SK-N-SH (cell line): Measurements from ENCODE around the gene RASAL3. TPM values are rescaled to one million over a fixed set of nuclear protein-coding genes. Genes with fewer than 3 reads are reported as not detected.
"Not testable (repeated sequence)": the region's sequence is repeated elsewhere in the genome, so short reads cannot be mapped to it uniquely, and the experiment has no call there.

Experiments used
- CTCF ChIA-PET: fragments of 300-600, 350-600 bp; formaldehyde crosslinking; extraction: SDS; loops from one replicate; lab custom pipeline; 2021; lab: Yijun Ruan, JAX
- POLR2A ChIA-PET: fragments of 350-600 bp; sonication (Branson Sonifier 250); formaldehyde crosslinking; extraction: SDS; loops from one replicate; lab custom pipeline; 2020; ENCODE audit warnings: antibody characterized with exemption, inconsistent platforms; lab: Yijun Ruan, JAX
- DNase-seq: peaks from one replicate; pipeline ENCODE4 v3.0.0; 2012
- H2AFZ ChIP-seq: fragments of 200-600 bp; sonication (generic); 2 replicates; pipeline ENCODE4 v1.8.1; 2016; ENCODE audit warnings: antibody characterized with exemption, mild to moderate bottlenecking, low read depth
- H3F3A ChIP-seq: fragments of 200-600 bp; sonication (generic); replicated peaks from 2 replicates; pipeline ENCODE3; 2016; ENCODE audit warnings: antibody characterized with exemption, mild to moderate bottlenecking; ENCODE audit not compliant: insufficient read depth
- H3K27ac ChIP-seq, 2 experiments: fragments of 200-500 bp in 1 of 2; fragments of 200-600 bp in 1 of 2; sonication (Bioruptor generic) in 1 of 2; sonication (generic), shearing (Covaris generic) in 1 of 2; 2 replicates each; pipeline versions ENCODE4 v1.5.1 to v1.6.1; 2014 to 2016; ENCODE audit warnings: low read depth in 2 of 2, inconsistent platforms in 1 of 2, low read length in 1 of 2, mild to moderate bottlenecking in 1 of 2, mixed read lengths in 1 of 2
- H3K27me3 ChIP-seq: fragments of 200-600 bp; sonication (generic), shearing (Covaris generic); 2 replicates; pipeline ENCODE4 v1.6.1; 2016; ENCODE audit warnings: mixed run types; ENCODE audit not compliant: insufficient read depth
- H3K36me3 ChIP-seq, 2 experiments: fragments of 200-500 bp in 1 of 2; fragments of 200-600 bp in 1 of 2; sonication (Bioruptor generic) in 1 of 2; sonication (generic) in 1 of 2; replicated peaks in 1 of 2; 2 replicates each; pipeline versions ENCODE3 to v1.5.1; 2014 to 2016; ENCODE audit warnings: low read length in 1 of 2, mild to moderate bottlenecking in 1 of 2; ENCODE audit not compliant: insufficient read depth in 2 of 2, control insufficient read depth in 1 of 2
- H3K4me1 ChIP-seq, 2 experiments: fragments of 200-500 bp in 1 of 2; fragments of 200-600 bp in 1 of 2; sonication (Bioruptor generic) in 1 of 2; sonication (generic), shearing (Covaris generic) in 1 of 2; 2 replicates each; pipeline versions ENCODE4 v1.5.1 to v1.6.1; 2014 to 2016; ENCODE audit warnings: low read depth in 1 of 2, low read length in 1 of 2, mixed run types in 1 of 2; ENCODE audit not compliant: insufficient read depth in 2 of 2, control insufficient read depth in 1 of 2
- H3K4me2 ChIP-seq: fragments of 200-600 bp; sonication (generic), shearing (Covaris generic); 2 replicates; pipeline ENCODE4 v1.6.1; 2017; ENCODE audit warnings: mixed run types
- H3K4me3 ChIP-seq, 2 experiments: fragments of 200-500 bp in 1 of 2; fragments of 200-600 bp in 1 of 2; sonication (Bioruptor generic) in 1 of 2; sonication (generic), shearing (Covaris generic) in 1 of 2; 2 replicates each; pipeline versions ENCODE4 v1.5.1 to v1.8.1; 2014 to 2016; ENCODE audit warnings: low read depth in 2 of 2, inconsistent platforms in 1 of 2, low read length in 1 of 2, mild to moderate bottlenecking in 1 of 2, mixed read lengths in 1 of 2, moderate library complexity in 1 of 2
- H3K79me2 ChIP-seq: fragments of 200-600 bp; sonication (generic); 2 replicates; pipeline ENCODE4 v1.8.1; 2017; ENCODE audit warnings: mild to moderate bottlenecking; ENCODE audit not compliant: insufficient read depth
- H3K9ac ChIP-seq: fragments of 200-600 bp; sonication (generic); 2 replicates; pipeline ENCODE4 v1.6.1; 2017; ENCODE audit warnings: mixed run types
- H3K9me2 ChIP-seq: fragments of 200-600 bp; sonication (generic); 2 replicates; pipeline ENCODE4 v1.6.1; 2017; ENCODE audit warnings: mixed run types
- H3K9me3 ChIP-seq: fragments of 200-600 bp; sonication (generic); 2 replicates; pipeline ENCODE4 v1.6.1; 2017; ENCODE audit warnings: mixed run types, mild to moderate bottlenecking, moderate library complexity
- H4K20me1 ChIP-seq: fragments of 200-600 bp; sonication (generic); 2 replicates; pipeline ENCODE4 v1.6.1; 2017; ENCODE audit warnings: mild to moderate bottlenecking, mixed run types; ENCODE audit not compliant: insufficient read depth
- CHD2 ChIP-seq: fragments of 150-350 bp; IDR thresholded peaks from 2 replicates; pipeline ENCODE4 v1.6.1; 2018; ENCODE audit warnings: low read length; ENCODE audit not compliant: partially characterized antibody
- EP300 ChIP-seq, 2 experiments: IDR thresholded peaks; 2 replicates each; pipeline versions ENCODE4 v1.4.0 to v1.6.1; 2012; ENCODE audit warnings: borderline replicate concordance in 1 of 2, low read depth in 1 of 2, low read length in 1 of 2
- EZH2phosphoT487 ChIP-seq: fragments of 200-600 bp; sonication (generic); IDR thresholded peaks from 2 replicates; pipeline ENCODE4 v1.6.1; 2017; ENCODE audit warnings: low read depth, mixed run types, mild to moderate bottlenecking, antibody characterized with exemption, moderate library complexity, borderline replicate concordance
- FOSL2 ChIP-seq: IDR thresholded peaks from 2 replicates; pipeline ENCODE4 v1.4.0; 2012; ENCODE audit warnings: low read depth, mild to moderate bottlenecking, moderate library complexity, borderline replicate concordance
- FOXM1 ChIP-seq: IDR thresholded peaks from 2 replicates; pipeline ENCODE4 v1.4.0; 2012; ENCODE audit warnings: low read depth, mild to moderate bottlenecking
- GATA2 ChIP-seq: sonication (generic); formaldehyde crosslinking; IDR thresholded peaks from 2 replicates; pipeline ENCODE4 v1.5.0; 2020; ENCODE audit warnings: mild to moderate bottlenecking, missing genetic modification reagents
- MXI1 ChIP-seq: IDR thresholded peaks from 2 replicates; pipeline ENCODE4 v1.6.1; 2012; ENCODE audit warnings: mild to moderate bottlenecking, low read depth, low read length, improper control_type of control experiment
- NFIC ChIP-seq: IDR thresholded peaks from 2 replicates; pipeline ENCODE4 v1.4.0; 2012; ENCODE audit warnings: borderline replicate concordance
- NRF1 ChIP-seq: IDR thresholded peaks from 2 replicates; pipeline ENCODE4 v1.6.1; 2012; ENCODE audit warnings: low read depth, mild to moderate bottlenecking, low read length
- PBX3 ChIP-seq: IDR thresholded peaks from 2 replicates; pipeline ENCODE4; 2012
- RAD21 ChIP-seq: IDR thresholded peaks from 2 replicates; pipeline ENCODE4 v1.6.1; 2012; ENCODE audit warnings: mild to moderate bottlenecking, low read length
- SIN3A ChIP-seq: IDR thresholded peaks from 2 replicates; pipeline ENCODE4 v1.6.1; 2012; ENCODE audit warnings: low read depth, mild to moderate bottlenecking, low read length, moderate library complexity, borderline replicate concordance
- TAF1 ChIP-seq: IDR thresholded peaks from 2 replicates; pipeline ENCODE4 v1.6.1; 2012; ENCODE audit warnings: low read depth, mild to moderate bottlenecking, low read length, moderate library complexity, borderline replicate concordance
- TEAD4 ChIP-seq: IDR thresholded peaks from 2 replicates; pipeline ENCODE4 v1.4.0; 2012; ENCODE audit warnings: mild to moderate bottlenecking, borderline replicate concordance; ENCODE audit not compliant: insufficient read depth
- USF1 ChIP-seq: IDR thresholded peaks from 2 replicates; pipeline ENCODE4 v1.4.0; 2012; ENCODE audit warnings: low read depth, borderline replicate concordance
- USF2 ChIP-seq: fragments of 150-350 bp; IDR thresholded peaks from 2 replicates; pipeline ENCODE4 v1.6.1; 2017; ENCODE audit warnings: antibody characterized with exemption, low read length, low read depth, borderline replicate concordance
- YY1 ChIP-seq: IDR thresholded peaks from 2 replicates; pipeline ENCODE4 v1.4.0; 2012; ENCODE audit warnings: low read depth, mild to moderate bottlenecking
- WGBS: methylation state at CpG from one replicate; pipeline ENCODE4 v1.1.6; 2017; ENCODE audit warnings: low lambda C conversion rate; 5-methylcytosine and 5-hydroxymethylcytosine counted together
- polyA plus RNA-seq, 3 experiments: library from polyadenylated mRNA; depleted of rRNA; stranded (reverse); fragments of >200 nt; gene quantifications; 2 replicates each; pipeline ENCODE4 v1.2.3, GENCODE V29; 2012

Gene RASAL3
- polyA plus RNA-seq, 1 of the 3 experiments (the other 2 are of a cell fraction), result 0.02 TPM

GRCh38 chr19:15475611-15476010 is 11.3 kb upstream of the RASAL3 start:
- H3K4me2 ChIP-seq, result no peak overlapping the region
- no peak overlapping the region for H3K4me3 ChIP-seq
- H3K9ac ChIP-seq, result no peak overlapping the region
- no peak overlapping the region for H3K27ac ChIP-seq
- H3K4me1 ChIP-seq, result no peaks in the 10 kb centered on the region
- no peaks in the 10 kb centered on the region for H3F3A ChIP-seq
- no peaks in the 10 kb centered on the region for H3K9me3 ChIP-seq
- H3K9me2 ChIP-seq, result no peaks in the 10 kb centered on the region
- no peak for DNase-seq
- H3K79me2 ChIP-seq, result no peaks in the 10 kb centered on the region
- 8% methylated on average over 3 of the region's 10 CpGs for WGBS
- CTCF ChIA-PET, result no interaction called here
- no peaks in the 10 kb centered on the region for H3K36me3 ChIP-seq
- POLR2A ChIA-PET, result no interaction called here
- TF ChIP-seq GATA2 (CRISPR knock-in tag) (no peak), MXI1 (no peak), FOSL2 (no peak), CHD2 (no peak), RAD21 (no peak), USF2 (no peak), TEAD4 (no peak), EZH2phosphoT487 (no peak), PBX3 (no peak), EP300 (IDR thresholded peaks at IDR 0.05; ENCODE audit: borderline replicate concordance in 1 of 2, low read depth in 1 of 2, low read length in 1 of 2) (no peak)
- no peak overlapping the region for H2AFZ ChIP-seq
- H3K27me3 ChIP-seq, result peaks cover 18% of the 10 kb centered on the region
- no peaks in the 10 kb centered on the region for H4K20me1 ChIP-seq

- Histone ChIP-seq H3K4me1 (no peaks in the 10 kb centered on the region), H3K36me3 (no peaks in the 10 kb centered on the region), H3K9me3 (no peaks in the 10 kb centered on the region), H4K20me1 (no peaks in the 10 kb centered on the region), H3K27ac (no peak overlapping the region), H3K79me2 (no peaks in the 10 kb centered on the region), H2AFZ (no peak overlapping the region), H3K4me2 (no peak overlapping the region), H3K9me2 (no peaks in the 10 kb centered on the region), H3K4me3 (no peak overlapping the region), H3F3A (no peaks in the 10 kb centered on the region), H3K27me3 (peaks cover 18% of the 10 kb centered on the region), H3K9ac (no peak overlapping the region)
- POLR2A ChIA-PET, result no interaction called here
- TF ChIP-seq MXI1 (no peak), NRF1 (no peak), FOXM1 (no peak), TAF1 (no peak), CHD2 (no peak), SIN3A (no peak), RAD21 (no peak), USF2 (no peak), NFIC (no peak), USF1 (no peak), YY1 (no peak), TEAD4 (no peak), EZH2phosphoT487 (no peak)
- peak; percentile 7 for DNase-seq
- 5% methylated on average over 4 of the region's 4 CpGs for WGBS
- CTCF ChIA-PET, result interaction anchor here (1.5 kb wide), 1 partner anchor 18 kb away, joined by 5 read pairs; no protein-coding TSS in a partner anchor
Measured at GRCh38 chr19:15475169-15475568, 10.8 kb upstream of the RASAL3 start.

- CTCF ChIA-PET, result interaction anchor here (1.5 kb wide), 1 partner anchor 17 kb away, joined by 5 read pairs; no protein-coding TSS in a partner anchor
- H3K27ac ChIP-seq, H3K9ac ChIP-seq, H3K79me2 ChIP-seq, H3K9me3 ChIP-seq, H4K20me1 ChIP-seq, DNase-seq, H3K4me3 ChIP-seq, H3K36me3 ChIP-seq, H3K9me2 ChIP-seq, H3F3A ChIP-seq, POLR2A ChIA-PET, H2AFZ ChIP-seq, H3K4me1 ChIP-seq, H3K4me2 ChIP-seq: not testable (repeated sequence)
- H3K27me3 ChIP-seq, result peaks cover 31% of the 10 kb centered on the region
- 9% methylated on average over 4 of the region's 4 CpGs for WGBS
Measured at GRCh38 chr19:15473821-15474220, 9.5 kb upstream of the RASAL3 start.
